Hematopoietic multipotent progenitor cell treated with erythropoietin and hydrocortisone succinate and interleukin-3 and kit ligand, for 8 days (in vitro differentiated cells): ENCODE data around the gene SNORC.

Experiments
- DNase-seq: peaks from one replicate; pipeline ENCODE4 v3.0.0-alpha.2; 2015

SNORC gene

DNA sequence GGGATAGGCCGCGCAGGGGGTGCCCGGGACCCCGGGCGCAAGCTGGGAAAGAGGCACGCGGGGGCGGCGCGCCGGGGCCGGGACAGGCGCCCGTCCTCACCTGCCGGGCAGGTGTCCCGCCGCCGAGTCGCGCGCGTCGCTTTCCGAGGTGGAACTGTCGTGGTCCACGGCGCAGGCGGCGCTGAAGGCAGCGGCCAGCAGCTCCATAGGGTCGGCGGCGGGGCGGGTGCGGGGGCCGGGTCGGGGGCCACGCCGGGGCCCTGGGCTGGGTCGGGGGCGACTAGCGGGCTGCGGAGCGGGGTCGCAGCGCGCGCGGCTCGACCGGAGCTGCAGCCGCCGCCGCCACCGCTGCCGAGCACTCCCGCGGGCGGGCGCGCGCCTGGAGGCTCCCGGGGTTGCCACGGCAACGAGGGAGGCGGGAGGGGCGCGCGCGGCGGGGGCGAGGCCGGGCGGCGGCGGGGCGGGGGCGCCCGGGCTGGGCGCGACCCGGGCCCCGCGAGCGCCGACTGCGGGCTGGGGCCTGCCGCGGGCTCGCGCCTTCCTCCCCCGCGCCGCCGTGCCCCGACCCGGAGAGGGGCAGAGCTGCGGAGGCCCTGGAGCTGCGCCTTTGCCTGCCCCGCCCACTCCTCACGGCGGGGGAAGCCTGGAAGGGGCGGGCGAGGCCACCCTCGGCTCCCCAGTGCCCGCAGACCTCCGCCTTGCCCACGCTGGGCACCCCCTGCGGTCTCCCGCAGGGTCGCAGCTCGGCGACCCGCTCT, 57.9 kb downstream of the SNORC start:
- no peak for DNase-seq
